Upper lobe of right lung (tissue), 1 donor: ENCODE measurements around the gene SUPT20HL2. TPM values are rescaled to one million over a fixed set of nuclear protein-coding genes. Genes with fewer than 3 reads are reported as not detected.
A peak's percentile ranks its signal among the peaks of the same experiment; 100 is the strongest.
"Not testable (repeated sequence)": the region's sequence is repeated elsewhere in the genome, so short reads cannot be mapped to it uniquely, and the experiment has no call there.

Experiments
- ATAC-seq: fragments of 200-7000 bp; cut with Tn5 transposase; one replicate; pipeline ENCODE4 v1.9.1; 2020; ENCODE audit warnings: mild to moderate bottlenecking, moderate library complexity
- DNase-seq: peaks from one replicate; pipeline ENCODE4 v3.0.0-alpha.2; 2020
- H3K27ac ChIP-seq: fragments of 200-600 bp; one replicate; pipeline ENCODE4 v1.8.0; 2022
- H3K27me3 ChIP-seq: fragments of 200-600 bp; one replicate; pipeline ENCODE4 v1.8.0; 2022; ENCODE audit warnings: mild to moderate bottlenecking
- H3K36me3 ChIP-seq: fragments of 200-600 bp; one replicate; pipeline ENCODE4 v1.8.0; 2022
- H3K4me1 ChIP-seq: fragments of 200-600 bp; one replicate; pipeline ENCODE4 v1.8.0; 2022
- H3K4me3 ChIP-seq: fragments of 200-600 bp; one replicate; pipeline ENCODE4 v1.8.0; 2022; ENCODE audit warnings: mild to moderate bottlenecking
- H3K9me3 ChIP-seq: fragments of 200-600 bp; one replicate; pipeline ENCODE4 v1.8.0; 2022
- CTCF ChIP-seq: fragments of 200-600 bp; IDR thresholded peaks from one replicate; pipeline ENCODE4 v1.8.0; 2022; ENCODE audit warnings: antibody characterized with exemption
- intact Hi-C: fragments of 100-400 bp; cut with DNase I; formaldehyde crosslinking; loops from one replicate; pipeline ENCODE4 v1.11.0; 2022
- total RNA-seq: library from RNA; stranded (reverse); fragmentation: NEBNext Ultra II Directional; extraction: Animal tissue kit (Norgen Biotek cat#: 25700); gene quantifications from one replicate; pipeline ENCODE4 v1.2.1, GENCODE V29; 2021
- donor health status: DM: no; HTN: yes; CAD: no; lungs with severe emphysema.

Gene SUPT20HL2
- total RNA-seq, 1 donor from 2014 or later: not detected

DNA sequence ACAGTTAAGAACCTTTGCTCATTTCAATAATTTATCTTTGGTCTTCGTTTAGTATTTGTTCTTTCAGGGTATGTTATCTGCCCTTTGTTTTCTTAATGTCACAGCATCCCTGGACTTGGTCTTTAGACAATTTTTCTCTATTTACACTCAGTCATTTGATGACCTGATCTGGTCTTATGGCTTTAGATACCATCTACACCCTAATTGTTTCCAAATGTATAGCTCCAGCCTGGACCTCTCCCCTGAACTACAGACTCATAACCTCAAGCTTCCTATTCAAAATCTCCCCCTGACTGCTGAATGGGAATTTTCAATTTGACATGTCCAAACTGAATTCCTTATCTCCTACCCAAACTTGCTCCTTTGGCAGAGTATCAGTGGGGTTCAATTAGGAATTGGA is 3.7 kb upstream of the SUPT20HL2 start:
- no peaks in the 10 kb centered on the region for H3K27me3 ChIP-seq
- H3K36me3 ChIP-seq: no peaks in the 10 kb centered on the region
- no peak for DNase-seq
- TF ChIP-seq CTCF: no peak
- H3K9me3 ChIP-seq: no peaks in the 10 kb centered on the region
- H3K4me3 ChIP-seq: no peak overlapping the region
- H3K27ac ChIP-seq: no peak overlapping the region
- ATAC-seq: no peak
- H3K4me1 ChIP-seq: no peaks in the 10 kb centered on the region
- intact Hi-C loops: no loop called here

GRCh38 chrX:24316111-24316510 is 2.2 kb upstream of the SUPT20HL2 start:
- ATAC-seq (no peak), DNase-seq (no peak)
- H3K4me3 ChIP-seq: no peak overlapping the region
- no peaks in the 10 kb centered on the region for H3K9me3 ChIP-seq
- no peaks in the 10 kb centered on the region for H3K36me3 ChIP-seq
- TF ChIP-seq CTCF: no peak
- no peaks in the 10 kb centered on the region for H3K4me1 ChIP-seq
- intact Hi-C loops: no loop called here
- H3K27ac ChIP-seq: no peak overlapping the region
- H3K27me3 ChIP-seq: no peaks in the 10 kb centered on the region

DNA sequence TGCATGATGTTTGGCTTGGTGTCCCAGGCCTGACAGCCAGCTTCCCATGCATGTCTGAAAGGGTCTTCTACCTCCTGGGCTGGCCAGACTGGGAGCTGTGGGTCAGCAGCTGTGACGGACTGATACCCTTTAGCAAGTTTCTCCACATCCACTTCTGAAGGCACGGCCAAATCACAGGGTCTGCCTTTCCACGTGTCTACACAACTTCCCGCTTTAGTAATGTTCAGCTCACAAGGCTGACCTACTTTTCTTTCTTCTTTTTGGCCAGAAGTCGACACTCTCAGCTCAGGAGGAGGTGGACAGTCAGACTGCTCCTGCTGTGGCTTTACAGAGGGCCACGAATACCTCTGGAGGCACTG is 1.6 kb downstream of the SUPT20HL2 start:
- intact Hi-C loops, H3K27ac ChIP-seq, H3K9me3 ChIP-seq, H3K27me3 ChIP-seq, ATAC-seq, H3K4me1 ChIP-seq, H3K36me3 ChIP-seq, H3K4me3 ChIP-seq, DNase-seq: not testable (repeated sequence)

GRCh38 chrX:24311507-24312248 is 2.2 kb downstream of the SUPT20HL2 start:
- H3K4me3 ChIP-seq, intact Hi-C loops, H3K27me3 ChIP-seq, H3K9me3 ChIP-seq, H3K27ac ChIP-seq, H3K36me3 ChIP-seq, ATAC-seq, H3K4me1 ChIP-seq, DNase-seq: not testable (repeated sequence)

GRCh38 chrX:24310916-24311315 is 3.0 kb downstream of the SUPT20HL2 start:
- H3K4me3 ChIP-seq, intact Hi-C loops, ATAC-seq, DNase-seq, H3K27me3 ChIP-seq, H3K36me3 ChIP-seq, H3K9me3 ChIP-seq, H3K4me1 ChIP-seq, H3K27ac ChIP-seq: not testable (repeated sequence)

DNA sequence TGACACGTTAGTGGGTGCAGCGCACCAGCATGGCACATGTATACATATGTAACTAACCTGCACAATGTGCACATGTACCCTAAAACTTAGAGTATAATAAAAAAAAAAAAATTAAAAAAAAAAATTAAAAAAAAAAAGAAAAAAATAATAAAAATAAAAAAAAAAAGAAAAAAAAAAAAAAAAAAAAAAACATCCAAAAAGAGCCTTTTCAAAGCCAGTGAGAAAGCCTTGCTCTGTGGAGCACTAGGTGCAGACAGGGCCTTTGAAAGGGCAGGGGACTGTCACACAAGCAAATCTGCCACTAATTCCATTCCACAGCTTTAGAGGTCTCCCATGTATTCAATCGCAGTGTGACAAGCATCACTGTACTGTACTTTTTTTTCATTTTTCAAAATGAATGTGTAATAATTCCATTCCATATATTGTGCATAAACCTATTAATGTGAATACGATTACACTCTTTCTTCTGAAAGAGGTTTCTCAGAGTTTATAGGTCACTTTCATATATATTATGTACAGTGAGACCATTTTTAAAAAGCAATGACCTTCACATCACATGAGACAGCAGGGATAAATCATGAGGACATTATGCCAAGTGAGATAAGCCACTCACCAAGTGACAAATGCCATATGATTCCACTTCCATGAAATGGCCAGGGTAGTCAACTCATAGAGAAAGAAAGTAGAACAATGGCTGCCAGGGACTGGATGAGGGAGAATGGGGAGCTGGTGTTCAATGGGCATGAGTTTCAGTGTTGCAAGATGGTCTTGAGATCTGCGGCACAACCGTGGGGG is 4.1 kb downstream of the SUPT20HL2 start:
- H3K4me3 ChIP-seq, H3K9me3 ChIP-seq, H3K27me3 ChIP-seq, DNase-seq, H3K36me3 ChIP-seq, H3K27ac ChIP-seq, H3K4me1 ChIP-seq, ATAC-seq, intact Hi-C loops: not testable (repeated sequence)

GRCh38 chrX:24308803-24309202 is 5.1 kb downstream of the SUPT20HL2 start:
- H3K36me3 ChIP-seq, H3K27me3 ChIP-seq, H3K4me3 ChIP-seq, H3K27ac ChIP-seq, H3K9me3 ChIP-seq, intact Hi-C loops, ATAC-seq, DNase-seq, H3K4me1 ChIP-seq: not testable (repeated sequence)

GRCh38 chrX:24306440-24306839 is 7.4 kb downstream of the SUPT20HL2 start:
- no peak overlapping the region for H3K27ac ChIP-seq
- peak; percentile 4 for TF ChIP-seq CTCF
- H3K4me3 ChIP-seq: no peak overlapping the region
- no peak for ATAC-seq
- H3K4me1 ChIP-seq: no peaks in the 10 kb centered on the region
- H3K9me3 ChIP-seq: no peaks in the 10 kb centered on the region
- H3K27me3 ChIP-seq: no peaks in the 10 kb centered on the region
- H3K36me3 ChIP-seq: no peaks in the 10 kb centered on the region
- no peak for DNase-seq
- intact Hi-C loops: no loop called here
